ENCODE data around the gene PODN.

DNA sequence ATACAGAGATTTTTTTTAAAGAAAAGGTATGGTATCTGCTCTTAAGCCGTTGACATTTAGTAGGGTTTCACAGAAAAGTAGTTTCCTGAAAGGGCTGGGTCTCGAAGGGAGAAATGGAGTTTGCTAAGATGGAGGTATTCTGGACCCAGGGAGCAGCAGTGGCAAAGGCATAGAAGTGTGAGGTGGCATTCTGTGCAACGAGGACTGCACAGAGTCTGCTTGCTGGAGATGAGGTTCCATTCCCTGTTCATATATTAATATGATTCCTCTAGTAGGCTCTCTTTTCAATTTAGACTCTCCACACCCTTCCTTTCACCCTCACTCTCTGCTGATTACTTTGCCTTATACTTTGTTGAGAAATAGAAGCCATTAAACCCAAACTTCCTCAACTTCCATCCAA is 38.5 kb upstream of the PODN start:
- TF ChIP-seq, protein P1, sequence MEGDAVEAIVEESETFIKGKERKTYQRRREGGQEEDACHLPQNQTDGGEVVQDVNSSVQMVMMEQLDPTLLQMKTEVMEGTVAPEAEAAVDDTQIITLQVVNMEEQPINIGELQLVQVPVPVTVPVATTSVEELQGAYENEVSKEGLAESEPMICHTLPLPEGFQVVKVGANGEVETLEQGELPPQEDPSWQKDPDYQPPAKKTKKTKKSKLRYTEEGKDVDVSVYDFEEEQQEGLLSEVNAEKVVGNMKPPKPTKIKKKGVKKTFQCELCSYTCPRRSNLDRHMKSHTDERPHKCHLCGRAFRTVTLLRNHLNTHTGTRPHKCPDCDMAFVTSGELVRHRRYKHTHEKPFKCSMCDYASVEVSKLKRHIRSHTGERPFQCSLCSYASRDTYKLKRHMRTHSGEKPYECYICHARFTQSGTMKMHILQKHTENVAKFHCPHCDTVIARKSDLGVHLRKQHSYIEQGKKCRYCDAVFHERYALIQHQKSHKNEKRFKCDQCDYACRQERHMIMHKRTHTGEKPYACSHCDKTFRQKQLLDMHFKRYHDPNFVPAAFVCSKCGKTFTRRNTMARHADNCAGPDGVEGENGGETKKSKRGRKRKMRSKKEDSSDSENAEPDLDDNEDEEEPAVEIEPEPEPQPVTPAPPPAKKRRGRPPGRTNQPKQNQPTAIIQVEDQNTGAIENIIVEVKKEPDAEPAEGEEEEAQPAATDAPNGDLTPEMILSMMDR (IDR thresholded peaks at IDR 0.05), result no peak
- TF ChIP-seq POLR2A (IDR thresholded peaks at IDR 0.05) (no peak), POLR2AphosphoS5 (IDR thresholded peaks at IDR 0.05) (no peak)
